ENCODE measurements around the gene TBC1D20.
"Not testable (repeated sequence)": the region's sequence is repeated elsewhere in the genome, so short reads cannot be mapped to it uniquely, and the experiment has no call there.

Gene TBC1D20

GRCh38 chr20:475463-476357 lies 13.4 kb upstream of the TBC1D20 start:
- no peak for DNase-seq

- no peak for DNase-seq
These were observed 12.2 kb upstream of the TBC1D20 start for GRCh38 chr20:474581-474980.

GRCh38 chr20:472889-473292 lies 10.6 kb upstream of the TBC1D20 start:
- no peak for DNase-seq

- DNase-seq: no peak
These were observed 10.0 kb upstream of the TBC1D20 start for GRCh38 chr20:472137-472846.

- no peak for DNase-seq
These were observed 7.6 kb upstream of the TBC1D20 start for GRCh38 chr20:469746-470490.

GRCh38 chr20:467755-468154 lies 5.4 kb upstream of the TBC1D20 start:
- DNase-seq: no peak

- no peak for DNase-seq
These were observed 807 bp downstream of the TBC1D20 start for GRCh38 chr20:461254-462198.

- no peak for DNase-seq
These were observed 1.6 kb downstream of the TBC1D20 start for GRCh38 chr20:460707-461106.

- DNase-seq: no peak
These were observed 2.2 kb downstream of the TBC1D20 start for GRCh38 chr20:460180-460579.

- DNase-seq: no peak
These were observed 3.6 kb downstream of the TBC1D20 start for GRCh38 chr20:458776-459175.

- no peak for DNase-seq
These were observed 7.4 kb downstream of the TBC1D20 start for GRCh38 chr20:454951-455350.

- not testable (repeated sequence) for DNase-seq
These were observed 10.3 kb downstream of the TBC1D20 start for GRCh38 chr20:452021-452420.

GRCh38 chr20:445514-446336 lies 16.6 kb downstream of the TBC1D20 start:
- DNase-seq: no peak

GRCh38 chr20:444862-445426 lies 17.4 kb downstream of the TBC1D20 start:
- no peak for DNase-seq

- no peak for DNase-seq
These were observed 18.2 kb downstream of the TBC1D20 start for GRCh38 chr20:444117-444516.

GRCh38 chr20:443223-443775 lies 19.0 kb downstream of the TBC1D20 start:
- no peak for DNase-seq

GRCh38 chr20:440636-441035 lies 21.7 kb downstream of the TBC1D20 start:
- DNase-seq: no peak

- no peak for DNase-seq
These were observed 22.2 kb downstream of the TBC1D20 start for GRCh38 chr20:440148-440547.

GRCh38 chr20:438571-439469 lies 23.5 kb downstream of the TBC1D20 start:
- no peak for DNase-seq

All from NCI-H446 treated with DMSO at 0.1 percent for 48 hours (cell line).